Putamen (tissue), 1 donor: ENCODE data around the gene AVPR2.

Experiments
- DNase-seq: peaks from one replicate; pipeline ENCODE4 v3.0.0-alpha.2; 2016; ENCODE audit warnings: low spot score

The AVPR2 gene

DNA sequence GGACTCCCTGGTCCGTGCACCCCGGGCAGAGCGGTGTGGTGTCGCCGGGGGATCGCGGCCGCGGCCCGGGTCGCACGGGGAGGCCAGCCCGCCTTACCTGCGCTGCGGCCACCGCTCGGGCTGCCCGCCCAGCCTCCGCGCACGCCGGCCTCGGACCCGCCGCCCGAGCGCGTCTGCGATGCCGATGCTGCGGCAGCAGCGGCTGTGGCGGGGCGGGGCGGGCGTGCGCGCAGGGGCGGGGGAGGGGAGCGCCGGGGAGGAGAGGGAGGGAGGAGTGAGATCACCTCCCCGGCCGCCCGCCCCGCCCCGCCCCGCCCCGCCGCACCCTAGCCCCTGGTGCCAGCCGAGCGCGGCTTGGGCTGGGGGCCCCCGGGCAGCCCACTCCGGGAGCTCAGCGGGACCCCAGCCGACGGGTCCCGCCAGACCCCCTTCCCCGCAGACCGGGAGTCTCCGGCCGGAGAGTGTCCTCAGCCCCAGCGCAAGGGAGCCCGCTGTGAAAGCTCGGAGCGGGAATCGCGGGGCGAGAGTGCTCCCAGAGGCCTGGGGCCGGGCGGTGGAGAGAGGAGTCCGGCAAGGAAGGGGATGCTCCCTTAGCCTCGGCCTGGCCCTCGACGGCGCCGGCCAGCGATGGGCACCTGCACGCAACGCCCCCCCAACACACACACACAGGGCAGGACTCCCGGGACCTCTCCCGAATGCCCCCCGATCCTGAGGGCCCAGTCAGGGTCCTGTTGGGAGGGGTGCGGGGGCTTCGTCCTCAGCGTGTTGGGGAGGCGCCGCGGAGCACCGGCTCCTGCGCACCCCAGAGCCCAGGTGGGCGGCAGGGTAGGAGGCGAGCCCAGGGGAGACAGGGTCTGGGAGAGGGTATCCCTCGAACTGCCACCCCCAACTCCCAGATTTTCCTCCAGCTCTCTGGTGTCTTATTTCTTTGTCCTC lies 18.2 kb upstream of the AVPR2 start, which contains the start of gene L1CAM:
L1CAM (minus strand) TSS at position 206 of the 936 bp plus-strand sequence. CDS start 10,337 bp downstream, outside the sequence.
- no peak for DNase-seq

DNA sequence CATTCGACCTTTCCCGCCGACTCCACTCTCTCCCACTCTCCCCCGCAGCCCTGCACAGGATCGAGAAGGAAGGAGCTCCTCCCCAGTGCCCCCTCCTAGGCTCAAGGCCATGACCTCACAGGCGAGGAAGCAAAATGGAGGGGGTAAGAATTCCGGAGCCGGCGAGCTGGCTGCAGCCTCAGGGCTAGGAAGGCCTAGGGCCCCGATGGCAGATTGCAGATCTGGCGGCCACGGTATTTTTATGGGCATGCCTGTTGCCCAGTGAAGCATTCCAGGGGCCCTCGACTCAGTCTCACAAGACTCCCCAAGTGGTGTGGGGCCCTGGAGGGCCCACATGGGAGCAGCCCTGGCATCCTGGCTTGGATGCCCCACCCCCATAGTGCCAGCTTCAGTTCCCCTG lies 17.6 kb upstream of the AVPR2 start:
- DNase-seq: no peak

DNA sequence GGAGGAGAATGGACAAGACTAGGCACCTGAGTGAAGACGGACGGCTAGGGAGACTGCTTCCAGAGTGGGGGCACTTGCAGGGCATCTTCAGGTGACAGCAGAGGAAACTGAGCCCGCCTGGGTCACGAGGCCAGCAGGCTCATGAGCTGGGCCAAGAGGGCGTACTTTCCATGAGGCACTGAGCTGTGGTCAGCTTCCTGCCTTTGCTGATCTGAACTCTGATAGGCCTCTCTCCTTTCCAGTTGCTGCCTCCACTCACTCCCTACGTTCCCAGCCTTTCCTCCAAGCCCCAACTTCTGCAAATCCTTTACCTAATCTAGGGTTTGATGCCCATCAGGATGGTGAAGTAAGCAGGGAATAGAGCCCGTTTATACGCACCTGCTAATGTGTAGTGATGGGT lies 17.1 kb upstream of the AVPR2 start:
- DNase-seq: no peak

DNA sequence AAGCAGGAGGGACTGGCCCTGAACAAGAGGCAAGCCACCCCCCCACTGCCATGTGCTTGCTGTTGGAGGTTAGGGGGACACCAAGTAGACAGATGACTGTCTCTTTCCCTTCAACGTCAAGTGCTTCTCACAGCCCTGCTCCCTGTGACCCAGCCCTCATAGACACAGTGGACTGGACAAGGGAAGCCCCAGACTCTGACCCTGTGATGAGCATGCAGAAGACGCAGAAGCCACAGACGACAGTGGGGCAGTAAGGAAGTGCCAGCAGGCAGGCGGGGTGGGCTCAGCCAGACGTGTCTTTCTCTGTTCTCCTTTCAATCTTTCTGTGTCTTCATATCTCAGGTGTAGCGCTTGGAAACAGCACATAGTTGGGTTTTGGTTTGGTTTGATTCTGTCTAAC lies 16.1 kb upstream of the AVPR2 start:
- no peak for DNase-seq

DNA sequence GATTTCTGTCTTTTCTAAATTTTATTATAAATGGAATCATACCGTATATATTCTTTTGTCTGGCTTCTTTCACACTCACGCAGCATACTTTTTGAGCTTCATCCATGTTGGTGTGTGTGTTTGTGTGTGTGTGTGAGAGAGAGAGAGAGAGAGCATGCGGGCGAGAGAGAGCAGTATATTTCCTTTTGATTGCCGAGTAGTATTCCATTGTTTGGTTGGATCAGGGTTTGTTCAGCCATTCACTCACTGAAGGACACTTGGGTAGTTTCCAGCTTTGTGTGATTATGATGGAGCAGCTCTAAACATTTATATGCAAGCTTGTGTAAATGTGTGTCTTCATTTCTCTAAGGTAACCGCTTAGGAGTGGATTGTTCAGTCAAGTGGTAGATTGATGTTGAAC lies 15.3 kb upstream of the AVPR2 start:
- DNase-seq: no peak

DNA sequence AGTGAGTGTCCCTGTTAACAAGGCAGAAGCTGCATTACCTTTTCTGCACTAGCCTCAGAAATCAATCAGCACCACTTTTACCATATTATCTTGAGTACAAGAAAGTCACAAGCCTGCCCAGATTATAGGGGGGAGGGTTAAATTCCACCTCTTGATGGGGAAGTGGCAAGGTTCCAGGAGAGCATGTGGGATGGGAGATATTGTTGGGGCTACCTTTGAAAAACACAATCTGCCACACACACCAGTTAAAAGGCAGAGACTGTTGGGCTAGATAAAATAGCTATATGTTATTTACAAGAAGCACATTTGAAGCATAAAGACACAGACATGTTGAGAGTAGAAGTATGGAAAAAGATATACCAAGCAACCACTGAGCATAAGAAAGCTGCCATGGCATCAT lies 6.6 kb upstream of the AVPR2 start:
- no peak for DNase-seq

DNA sequence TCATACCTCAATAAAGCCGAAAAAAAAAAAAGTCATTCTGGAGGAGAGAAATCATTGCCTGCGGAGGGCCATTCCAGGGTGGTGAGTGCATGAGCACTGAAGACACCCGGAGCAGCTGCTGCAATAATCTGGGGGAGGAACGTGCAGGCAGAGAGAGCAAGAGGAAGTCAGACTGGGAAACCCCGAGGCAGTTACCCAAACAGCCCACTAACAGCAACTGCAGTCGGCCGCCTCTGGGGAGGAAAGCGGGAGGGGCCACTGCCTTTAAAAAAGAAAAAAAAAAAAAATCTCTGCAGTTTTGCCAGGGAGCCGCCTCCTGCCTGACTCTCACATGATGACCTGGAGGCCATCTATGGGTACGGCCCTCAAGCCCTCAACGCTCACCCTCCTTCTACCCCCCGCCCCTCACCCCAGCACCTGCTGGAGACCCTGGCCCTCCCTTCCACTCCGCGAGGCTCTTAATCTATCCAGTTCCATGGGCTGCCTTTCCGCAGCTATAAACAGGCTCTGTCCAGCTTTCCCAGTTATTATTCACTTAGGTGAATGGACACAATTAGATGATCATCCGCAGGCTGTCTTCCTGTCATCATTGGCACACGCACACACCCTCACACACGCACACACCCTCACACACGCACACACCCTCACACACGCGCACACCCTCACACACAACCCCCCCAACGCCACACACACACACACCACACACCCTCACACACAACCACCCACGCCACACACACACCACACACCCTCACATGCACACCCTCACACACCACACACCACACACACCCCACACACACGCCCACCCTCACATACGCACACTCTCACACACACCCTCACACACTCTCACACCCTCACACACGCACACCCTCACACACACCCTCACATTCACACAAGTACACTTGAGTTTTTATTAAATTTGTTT lies 3.4 kb upstream of the AVPR2 start:
- DNase-seq: no peak

DNA sequence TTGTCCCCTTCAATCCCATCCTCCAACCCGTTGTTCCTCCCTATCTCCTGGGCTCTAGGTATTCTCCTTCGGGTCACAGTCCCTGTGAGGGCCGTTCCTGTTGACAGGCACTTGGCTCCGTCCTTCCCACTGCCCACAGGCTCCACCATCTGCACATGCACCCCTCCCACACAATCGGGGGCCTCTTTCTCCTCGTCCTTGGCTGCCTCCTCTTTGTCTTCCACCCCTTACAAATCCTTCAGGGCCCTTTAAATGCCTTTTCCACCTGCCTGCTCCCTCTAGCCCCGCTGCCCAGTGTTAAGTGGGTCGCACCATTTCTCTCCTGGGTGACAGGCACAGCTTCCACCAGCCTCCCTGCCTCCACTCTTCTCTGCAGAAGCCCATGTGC lies 2.7 kb upstream of the AVPR2 start:
- DNase-seq: no peak

DNA sequence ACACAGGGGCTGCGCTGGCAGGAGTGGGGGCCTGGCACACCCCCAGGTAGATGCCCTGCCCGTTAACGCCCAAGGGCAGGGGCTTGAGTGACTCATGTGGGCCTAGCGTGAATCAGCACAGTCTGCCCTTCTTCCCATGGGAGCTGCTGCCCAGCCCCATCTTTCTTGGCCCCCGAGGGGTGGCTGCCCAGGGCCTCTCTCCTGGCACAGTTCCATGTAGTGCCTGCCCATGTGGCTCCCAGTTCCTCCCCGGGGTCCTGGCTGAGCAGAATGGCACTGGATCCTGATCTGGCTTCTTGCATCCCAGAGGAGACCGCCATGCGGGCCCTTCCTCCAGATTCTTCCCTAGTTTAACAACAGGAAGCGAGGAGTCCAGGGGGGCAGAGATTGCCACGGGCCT lies 2.1 kb upstream of the AVPR2 start:
- no peak for DNase-seq

DNA sequence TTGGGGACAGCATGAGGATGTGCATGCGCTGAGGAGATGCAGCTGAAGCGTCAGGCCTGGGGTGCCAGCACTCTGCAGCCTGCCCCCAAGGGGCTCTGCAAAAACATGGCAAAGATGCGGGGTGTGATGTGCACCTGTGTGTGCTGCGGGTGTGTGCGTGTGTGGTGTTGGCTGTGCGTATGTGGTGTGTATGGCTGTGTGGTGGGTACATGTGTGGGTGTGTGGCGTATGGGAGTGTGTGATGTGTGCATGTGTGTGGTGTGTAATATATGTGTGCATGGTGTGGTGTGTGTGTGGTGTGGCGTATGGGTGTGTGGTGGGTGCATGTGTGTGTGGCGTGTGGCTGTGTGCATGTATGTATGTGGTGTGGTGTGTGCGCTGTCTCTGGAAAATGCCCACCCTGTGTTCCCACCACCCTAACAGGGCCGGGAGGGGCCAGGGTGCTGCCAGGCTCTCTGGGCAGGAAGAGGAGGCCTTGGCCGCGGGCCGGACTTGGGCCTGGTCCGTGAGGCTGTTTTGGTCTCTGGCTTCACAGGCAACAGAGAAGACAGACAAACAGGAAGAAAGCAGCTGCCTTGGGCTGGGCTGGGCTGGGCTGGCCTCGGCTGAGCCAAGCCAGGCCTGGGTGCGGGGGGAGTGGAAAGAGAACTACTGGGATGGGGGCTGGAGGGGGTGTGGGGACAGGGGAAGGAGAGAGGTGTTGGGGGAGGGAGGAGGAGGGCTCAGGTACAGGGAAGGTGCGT lies 1.1 kb upstream of the AVPR2 start:
- no peak for DNase-seq

DNA sequence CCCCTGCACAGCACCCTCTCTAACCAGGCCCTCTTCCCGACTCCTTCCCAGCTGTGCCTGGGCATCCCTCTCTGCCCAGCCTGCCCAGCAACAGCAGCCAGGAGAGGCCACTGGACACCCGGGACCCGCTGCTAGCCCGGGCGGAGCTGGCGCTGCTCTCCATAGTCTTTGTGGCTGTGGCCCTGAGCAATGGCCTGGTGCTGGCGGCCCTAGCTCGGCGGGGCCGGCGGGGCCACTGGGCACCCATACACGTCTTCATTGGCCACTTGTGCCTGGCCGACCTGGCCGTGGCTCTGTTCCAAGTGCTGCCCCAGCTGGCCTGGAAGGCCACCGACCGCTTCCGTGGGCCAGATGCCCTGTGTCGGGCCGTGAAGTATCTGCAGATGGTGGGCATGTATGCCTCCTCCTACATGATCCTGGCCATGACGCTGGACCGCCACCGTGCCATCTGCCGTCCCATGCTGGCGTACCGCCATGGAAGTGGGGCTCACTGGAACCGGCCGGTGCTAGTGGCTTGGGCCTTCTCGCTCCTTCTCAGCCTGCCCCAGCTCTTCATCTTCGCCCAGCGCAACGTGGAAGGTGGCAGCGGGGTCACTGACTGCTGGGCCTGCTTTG lies 1.1 kb downstream of the AVPR2 start:
- DNase-seq: no peak

DNA sequence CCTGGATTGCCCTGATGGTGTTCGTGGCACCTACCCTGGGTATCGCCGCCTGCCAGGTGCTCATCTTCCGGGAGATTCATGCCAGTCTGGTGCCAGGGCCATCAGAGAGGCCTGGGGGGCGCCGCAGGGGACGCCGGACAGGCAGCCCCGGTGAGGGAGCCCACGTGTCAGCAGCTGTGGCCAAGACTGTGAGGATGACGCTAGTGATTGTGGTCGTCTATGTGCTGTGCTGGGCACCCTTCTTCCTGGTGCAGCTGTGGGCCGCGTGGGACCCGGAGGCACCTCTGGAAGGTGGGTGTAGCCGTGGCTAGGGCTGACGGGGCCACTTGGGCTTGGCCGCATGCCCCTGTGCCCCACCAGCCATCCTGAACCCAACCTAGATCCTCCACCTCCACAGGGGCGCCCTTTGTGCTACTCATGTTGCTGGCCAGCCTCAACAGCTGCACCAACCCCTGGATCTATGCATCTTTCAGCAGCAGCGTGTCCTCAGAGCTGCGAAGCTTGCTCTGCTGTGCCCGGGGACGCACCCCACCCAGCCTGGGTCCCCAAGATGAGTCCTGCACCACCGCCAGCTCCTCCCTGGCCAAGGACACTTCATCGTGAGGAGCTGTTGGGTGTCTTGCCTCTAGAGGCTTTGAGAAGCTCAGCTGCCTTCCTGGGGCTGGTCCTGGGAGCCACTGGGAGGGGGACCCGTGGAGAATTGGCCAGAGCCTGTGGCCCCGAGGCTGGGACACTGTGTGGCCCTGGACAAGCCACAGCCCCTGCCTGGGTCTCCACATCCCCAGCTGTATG lies 1.8 kb downstream of the AVPR2 start:
- no peak for DNase-seq

DNA sequence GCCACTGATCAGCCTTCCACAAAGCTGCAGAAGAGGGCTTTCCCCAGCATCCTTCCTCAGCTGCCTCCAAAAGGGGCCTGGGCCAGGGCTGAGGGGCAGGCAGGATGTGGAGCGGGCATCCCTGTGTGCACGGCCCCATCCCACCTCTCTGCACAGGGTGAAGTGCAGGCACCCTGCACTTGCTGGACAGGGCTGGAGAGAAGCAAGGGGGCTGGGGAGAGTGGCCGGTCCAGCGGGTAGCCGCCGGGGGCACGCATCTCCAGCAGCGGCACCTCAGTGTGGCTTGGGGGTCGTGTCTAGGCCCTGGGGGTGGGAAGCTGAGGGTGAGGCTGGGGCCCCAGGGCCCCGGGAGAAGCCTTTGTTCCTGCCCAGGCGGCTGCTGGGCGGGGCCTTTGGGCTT lies 3.0 kb downstream of the AVPR2 start:
- DNase-seq: no peak

DNA sequence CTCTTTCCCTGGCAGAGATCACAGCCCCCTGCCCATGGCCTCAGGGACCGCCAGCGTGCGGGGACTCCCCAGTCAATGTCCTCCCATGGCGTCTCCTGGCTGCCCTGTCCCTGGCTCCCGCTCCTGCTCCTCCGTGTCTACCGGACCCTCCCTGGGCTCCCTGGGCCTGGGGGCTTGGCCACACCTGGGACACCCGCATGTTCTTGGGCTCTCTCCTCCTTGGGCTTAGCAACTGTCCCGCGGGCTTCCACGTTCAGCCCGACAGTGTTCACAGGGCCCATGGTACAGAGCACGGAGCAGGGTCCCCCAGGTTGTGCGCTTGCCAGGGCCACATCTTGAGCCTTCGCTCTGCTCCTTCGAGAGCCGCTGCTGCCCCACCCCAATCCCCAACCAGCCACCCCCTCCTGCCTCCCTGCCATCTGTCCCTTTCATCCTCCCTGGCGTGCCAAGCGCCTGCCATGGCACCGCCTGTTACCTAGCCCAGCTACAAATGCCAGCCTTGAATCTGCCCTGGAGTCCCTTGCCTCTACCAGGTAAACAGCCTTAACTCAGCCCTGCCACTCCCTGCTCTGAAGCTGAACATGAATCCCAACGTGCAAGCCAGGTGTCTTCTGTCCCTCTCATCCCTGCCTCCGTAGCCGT lies 3.9 kb downstream of the AVPR2 start:
- no peak for DNase-seq

DNA sequence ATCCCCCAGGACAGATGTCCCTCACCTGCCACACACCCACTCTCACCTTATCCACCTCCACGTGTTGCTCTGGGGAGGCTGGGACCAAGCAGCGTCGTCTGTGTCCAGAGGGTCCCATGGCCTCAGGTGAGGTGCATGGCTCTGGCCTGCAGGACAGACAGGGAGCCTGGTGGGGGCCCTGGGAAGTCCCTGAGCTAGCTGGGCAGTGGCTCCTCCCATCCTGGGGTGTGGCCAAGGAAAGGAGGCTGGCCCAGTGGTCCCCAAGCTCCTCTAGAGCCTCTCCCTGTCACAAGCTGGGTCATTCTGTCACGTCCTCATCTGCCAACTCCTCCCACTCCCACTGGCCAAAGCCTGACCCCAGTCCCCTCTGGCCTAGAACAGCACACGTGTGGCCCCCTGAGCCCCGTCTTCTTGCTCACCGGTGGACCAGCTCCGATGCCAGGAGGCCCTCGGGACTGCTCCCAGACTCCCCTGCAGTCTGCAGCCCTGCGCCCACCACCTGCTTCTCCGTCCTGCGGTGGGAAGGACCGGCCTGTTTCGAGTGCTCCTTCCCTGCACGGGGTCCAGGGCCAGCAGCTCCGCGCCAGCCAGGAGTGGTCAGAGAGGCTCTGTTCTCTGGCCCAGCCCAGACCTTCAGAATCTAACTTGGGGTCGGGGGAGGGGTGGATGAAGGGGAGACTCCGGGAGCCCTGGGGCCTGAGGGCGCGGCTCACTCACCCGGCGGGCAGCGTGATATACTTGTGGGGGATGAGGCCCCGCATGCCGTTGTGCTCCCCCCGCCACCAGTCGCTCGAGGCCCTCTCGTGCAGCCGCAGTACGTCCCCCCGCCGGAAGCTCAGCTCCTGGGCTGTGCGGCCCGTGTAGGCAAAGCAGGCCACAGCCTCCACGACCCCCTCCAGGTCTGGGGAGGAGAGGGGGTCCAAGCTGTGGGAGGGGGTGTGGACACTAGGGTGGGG lies 4.8 kb downstream of the AVPR2 start:
- no peak for DNase-seq

DNA sequence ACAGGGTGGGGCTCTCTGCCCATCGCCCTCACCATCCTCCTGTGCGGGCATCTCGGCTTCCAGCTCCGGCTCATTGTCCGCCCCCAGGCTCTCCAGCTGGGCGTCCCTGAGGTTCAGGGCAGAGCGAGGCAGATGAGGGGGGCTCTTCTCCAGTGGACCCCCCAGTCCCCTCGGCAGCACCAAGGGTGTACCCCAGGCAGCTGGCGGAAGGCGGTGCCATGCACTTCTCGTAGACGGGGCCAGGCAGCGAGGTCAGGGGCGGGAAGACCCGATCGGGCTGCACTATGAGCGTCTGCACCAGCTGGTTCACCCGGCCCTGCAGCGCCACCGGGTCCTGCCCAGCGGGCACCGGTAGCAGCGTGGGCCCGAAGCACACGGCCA lies 5.5 kb downstream of the AVPR2 start:
- DNase-seq: no peak

DNA sequence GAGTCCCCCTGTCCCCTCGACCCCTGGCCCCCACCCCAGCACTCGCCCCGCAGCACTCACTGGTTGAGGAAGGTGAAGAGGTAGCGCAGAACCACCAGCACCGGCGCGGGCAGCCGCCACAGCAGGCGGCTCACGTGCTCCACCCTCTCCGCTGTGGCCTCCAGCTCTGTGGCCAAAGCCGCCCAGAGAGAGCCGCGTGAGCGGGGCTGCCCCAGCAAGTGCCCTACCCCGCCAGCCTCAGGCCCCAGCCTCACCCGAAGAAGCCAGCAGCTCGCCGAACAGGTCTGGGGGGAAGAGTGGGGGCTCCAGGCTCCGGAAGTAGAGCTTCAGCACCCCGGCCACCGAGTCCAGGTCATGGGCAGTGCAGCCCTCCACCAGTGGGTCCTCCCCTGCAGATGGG lies 6.0 kb downstream of the AVPR2 start:
- no peak for DNase-seq

DNA sequence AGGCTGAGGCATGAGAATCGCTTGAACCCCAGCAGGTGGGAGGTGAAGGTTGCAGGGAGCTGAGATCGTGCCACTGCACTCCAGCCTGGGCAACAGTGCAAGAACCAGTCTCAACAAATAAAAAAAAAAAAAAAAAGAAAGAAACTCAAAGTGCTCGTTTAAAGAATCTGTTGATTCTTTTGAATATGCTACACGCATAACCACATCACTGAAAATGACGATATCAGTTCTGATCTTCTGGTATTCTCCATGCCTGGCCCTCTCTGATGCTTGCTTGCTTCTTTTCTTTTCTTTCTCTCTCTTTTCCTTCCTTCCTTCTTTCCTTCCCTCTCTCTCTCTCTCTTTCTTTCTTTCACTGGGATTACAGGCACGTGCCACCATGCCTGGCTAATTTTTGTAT lies 7.3 kb downstream of the AVPR2 start:
- DNase-seq: no peak

DNA sequence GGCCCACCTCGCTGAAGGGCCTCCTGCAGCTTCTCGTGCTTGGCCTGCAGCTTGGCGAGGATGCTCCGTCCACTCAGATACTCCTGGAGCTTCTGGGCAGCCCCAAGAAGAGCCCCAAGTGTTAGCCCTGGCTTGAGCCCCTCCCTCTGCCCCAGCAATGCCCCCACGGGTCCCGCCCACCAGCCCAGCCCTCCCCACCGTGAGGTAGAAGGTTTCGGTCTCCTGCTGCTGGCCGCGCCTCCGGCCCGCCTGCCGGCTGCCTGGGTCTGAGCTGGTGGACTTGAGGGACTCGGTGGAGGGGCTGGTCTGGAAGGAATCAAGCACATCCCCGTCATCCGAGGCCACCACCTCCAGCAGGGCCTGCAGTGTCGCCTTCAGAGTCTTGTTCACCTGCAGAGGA lies 8.7 kb downstream of the AVPR2 start:
- no peak for DNase-seq
